ENCODE measurements around the gene REEP5.
"Not testable (repeated sequence)": the region's sequence is repeated elsewhere in the genome, so short reads cannot be mapped to it uniquely, and the experiment has no call there.

REEP5 gene

DNA sequence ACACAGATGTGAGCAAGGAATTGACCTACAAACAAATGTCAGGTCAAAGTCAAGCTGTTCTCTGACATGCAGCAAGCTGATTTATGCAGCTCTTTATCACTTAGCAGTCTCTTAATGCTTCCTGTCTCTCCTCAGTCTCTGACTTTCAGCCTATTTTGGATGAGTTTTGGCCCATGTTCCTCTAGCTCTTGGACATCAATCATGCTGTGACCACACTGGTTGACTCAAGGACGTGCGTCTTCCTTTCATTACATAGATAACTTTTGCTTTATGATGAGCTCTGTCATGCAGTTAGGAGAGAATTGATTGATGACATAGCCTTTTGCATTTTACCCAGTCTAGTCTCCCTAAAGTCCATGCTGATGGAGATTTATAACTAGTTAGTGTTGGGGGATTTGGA lies 9.4 kb upstream of the REEP5 start:
- peak; percentile 51 for DNase-seq

DNA sequence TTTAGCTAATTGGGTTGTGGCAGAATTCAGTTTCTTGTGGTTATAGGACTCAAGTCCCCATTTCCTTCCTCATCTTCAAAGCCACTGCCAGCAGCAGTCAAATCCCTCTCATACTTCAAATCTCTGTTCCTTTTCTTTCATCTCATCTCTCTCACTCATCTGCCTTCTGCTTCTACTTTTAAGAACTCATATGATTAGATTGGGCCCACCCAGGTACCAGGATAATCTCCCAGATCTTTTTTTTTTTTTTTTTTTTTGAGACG lies 8.0 kb upstream of the REEP5 start:
- DNase-seq, result no peak

DNA sequence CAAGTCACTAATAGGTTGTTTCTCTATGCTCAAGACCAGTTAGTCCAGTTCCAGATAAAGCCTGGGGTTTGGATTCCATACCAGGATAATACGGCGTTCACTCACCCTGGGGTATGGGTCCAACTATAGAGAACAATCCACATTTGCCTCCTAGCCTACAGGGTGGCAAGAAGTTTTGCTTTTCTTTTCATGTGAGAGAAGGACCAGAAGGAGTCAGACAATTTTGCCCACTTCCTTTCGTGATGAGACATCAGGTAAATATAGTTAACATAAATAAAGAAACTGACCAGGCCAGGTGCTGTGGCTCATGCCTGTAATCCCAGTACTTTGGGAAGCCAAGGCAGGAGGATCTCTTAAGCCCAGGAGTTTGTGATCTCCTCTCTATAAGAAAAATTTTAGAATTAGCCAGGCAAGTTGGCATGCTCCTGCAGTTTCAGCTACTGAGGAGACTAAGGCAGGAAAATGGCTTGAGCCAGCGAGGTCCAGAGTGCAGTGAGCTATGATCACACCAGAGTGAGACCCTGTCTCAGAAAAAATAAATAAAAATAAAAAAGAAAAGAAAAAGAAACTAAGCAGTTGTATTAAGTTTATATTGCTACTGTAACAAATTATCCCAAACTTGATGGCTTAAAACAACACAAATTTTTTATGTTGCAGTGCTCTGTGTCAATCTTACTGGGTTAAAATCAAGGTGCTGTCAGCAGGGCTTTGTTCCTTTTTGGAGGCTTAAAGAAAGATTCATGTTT lies 7.5 kb upstream of the REEP5 start:
- no peak for DNase-seq

DNA sequence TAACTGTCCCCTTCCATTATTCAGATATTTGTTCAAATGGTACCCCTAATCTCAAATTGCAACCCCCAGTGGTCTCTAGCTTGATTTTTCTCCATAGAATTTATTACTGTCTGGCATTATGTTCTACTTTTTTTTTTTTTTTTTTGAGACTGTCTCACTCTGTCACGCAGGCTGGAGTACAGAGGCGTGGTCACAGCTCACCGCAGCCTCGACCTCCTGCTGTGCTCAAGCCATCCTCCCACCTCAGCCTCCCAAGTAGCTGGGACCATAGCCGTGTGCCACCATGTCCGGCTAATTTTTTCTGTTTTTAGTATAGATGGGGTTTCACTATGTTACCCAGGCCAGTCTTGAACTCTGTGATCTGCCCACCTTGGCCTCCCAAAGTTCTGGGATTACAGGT lies 2.0 kb upstream of the REEP5 start:
- no peak for DNase-seq

DNA sequence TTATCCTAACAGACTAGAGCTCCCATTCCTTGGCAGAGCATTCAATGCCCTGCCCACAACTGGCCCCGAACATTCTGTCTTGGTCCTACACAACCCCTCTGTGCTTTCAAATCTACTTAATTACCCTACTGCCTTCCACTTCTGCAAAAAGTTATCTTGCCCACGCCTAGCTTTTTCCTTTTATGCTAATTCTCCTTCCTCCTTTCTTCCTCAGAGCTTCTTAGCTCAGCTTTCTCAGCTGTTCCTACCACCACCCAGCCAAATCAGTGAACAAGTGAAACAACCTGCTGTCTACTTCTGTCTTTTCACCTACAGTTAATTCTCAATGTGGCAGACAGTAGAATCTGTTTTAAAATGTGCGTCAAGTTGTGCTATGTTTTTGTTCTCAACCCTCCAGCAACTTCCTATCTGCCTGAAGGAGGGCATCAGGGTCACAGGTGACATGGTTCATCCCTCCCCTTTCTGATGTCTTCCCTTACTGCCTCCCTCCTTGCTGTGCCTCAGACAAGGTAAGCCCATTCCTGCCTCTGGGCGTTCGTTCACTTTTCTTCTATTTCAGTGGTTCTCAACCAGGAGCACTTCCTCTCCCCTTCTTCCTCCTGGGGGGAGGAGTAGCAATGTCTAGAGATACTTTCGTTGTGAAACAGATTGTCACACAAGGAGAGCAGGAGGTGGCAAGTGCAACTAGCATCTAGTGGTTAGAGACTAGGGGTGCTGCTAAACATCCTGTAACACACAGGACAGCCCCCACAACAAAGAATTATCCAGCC lies 1.3 kb upstream of the REEP5 start:
- no peak for DNase-seq

DNA sequence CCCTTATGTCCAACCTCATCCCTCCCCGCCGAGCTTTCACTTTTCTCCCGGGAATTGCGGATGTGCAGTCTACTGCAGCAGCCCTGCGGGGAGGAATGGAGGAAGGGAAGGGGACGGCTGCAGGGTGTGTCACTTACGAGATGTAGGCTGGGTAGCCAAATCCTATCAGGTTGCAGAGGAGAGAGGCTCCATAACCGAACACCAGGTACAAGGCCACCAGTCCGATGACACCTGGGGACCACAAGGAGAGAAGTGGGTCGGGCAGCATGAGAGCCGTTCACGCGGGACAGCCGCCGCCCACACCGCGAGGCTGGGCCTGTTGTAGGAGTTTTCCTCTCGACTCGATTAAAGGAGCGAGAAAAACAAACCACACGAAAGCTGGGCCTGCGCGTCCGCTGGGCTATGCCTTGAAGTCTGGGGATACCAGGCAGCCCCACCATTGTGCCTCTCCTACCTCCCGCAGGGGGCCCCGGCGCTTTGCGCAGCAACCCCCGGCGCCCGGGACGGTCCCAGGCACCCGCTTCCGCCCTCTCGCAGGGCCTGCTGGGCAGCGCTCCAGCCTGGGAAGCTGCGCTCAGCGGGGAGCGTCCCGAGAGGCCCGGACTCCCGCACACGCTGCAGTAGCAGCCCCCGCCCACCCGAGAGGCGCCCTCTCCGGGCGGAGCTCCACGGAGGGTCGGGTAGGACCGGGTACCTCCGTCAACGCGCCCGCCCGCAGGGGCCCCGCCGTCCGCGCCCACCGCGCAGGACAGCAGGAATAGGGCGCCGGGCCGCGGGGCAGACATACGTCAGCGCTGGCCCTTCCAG lies 798 bp downstream of the REEP5 start:
- peak; percentile 63 for DNase-seq

DNA sequence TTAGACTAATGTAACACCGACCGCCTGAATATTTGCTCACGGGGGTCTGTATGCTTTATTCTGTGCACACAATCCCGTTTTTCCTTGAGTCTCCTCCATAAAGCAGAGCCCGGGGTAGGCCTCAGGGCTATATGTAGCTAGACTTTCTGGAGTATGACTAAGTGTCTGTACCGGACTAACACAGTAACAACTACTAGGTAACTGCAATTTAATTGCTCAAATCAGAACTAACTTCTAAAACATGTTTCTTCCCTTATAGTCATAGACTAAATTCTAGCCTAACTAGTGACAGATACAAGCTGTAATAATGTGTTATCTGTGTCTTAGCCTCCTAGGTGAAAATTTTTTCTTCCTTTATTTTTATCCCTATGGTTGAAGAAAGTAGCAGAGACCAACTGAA lies 2.1 kb downstream of the REEP5 start:
- DNase-seq, result no peak

DNA sequence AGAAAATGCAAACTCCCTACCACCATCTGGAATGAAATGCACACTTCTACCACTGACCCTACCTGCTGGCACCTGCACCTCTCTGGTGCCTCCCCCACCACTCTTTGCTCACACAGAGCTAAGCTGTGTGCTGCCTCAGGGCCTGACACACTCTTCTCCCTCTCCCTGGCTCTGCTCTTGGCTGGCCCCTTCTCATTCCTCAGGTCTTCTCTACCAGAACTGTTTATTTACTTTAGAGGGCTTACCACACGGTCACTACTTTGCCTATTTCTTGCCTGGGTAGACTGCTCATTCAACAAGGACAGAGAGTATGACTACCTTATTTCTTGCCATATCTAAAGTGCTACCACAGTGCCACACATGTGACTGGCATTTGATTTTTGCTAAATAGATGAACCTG lies 3.3 kb downstream of the REEP5 start:
- no peak for DNase-seq

DNA sequence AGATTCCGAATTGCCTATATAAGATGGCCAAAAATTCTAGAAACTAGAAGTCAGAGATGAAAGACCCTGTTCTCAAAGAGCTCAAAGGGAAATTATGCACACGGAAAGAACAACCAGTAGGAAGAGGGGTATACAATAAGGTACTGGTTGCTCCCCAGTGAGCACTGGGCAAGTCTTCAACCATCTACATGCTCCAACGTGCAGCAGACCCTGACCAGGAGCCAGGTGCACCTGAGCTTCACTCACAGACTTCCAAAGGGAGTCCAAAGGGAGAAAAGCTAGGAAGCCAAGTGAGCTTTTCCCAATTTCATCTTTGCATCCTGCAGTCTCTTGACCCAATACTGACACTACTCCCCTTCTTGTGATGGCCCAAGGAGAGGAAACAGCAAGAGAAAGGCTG lies 3.9 kb downstream of the REEP5 start:
- DNase-seq, result no peak

DNA sequence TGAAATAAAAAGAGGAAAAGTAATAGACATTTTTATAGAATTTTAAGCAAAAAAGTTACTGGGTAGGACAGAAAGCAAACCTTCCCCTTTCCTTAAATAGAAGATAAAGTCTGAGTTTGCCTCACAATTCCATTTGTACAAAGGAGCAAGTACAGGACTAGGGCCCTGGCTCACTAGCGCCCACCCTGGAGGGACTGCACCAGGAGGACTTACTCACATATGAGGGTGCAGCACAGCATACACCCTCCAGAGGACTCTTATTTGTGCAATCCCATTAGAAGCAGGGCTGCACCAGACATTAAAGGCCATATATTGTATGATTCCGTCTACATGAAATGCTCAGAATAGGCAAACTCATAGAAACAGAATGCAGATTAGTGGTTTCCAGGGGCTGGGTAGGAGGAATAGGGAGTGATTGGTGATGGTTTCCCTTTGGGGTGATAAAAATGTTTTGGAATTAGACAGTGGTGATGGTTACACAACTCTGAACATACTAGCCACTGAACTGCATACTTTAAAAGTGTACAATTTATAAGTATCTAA lies 4.5 kb downstream of the REEP5 start:
- DNase-seq, result peak; percentile 26

DNA sequence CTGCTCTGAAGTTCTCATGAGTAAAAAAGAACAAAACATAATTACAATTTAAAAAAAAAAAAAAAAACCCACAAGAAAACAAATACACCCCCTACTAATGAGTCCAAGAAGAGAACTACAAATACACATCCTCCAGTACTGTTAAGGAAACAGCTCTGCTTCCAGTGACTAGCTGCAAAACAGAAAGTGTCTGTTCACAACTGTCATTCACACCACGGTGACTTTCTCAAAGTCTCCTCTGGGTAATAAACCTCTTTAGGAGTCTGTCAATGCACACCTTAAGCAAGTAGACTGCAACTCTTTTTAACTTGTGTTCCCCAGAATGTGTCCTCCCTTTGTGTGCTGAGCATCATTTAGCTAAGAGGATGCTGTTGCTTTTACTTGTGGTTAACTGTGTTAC lies 6.2 kb downstream of the REEP5 start:
- DNase-seq, result no peak

DNA sequence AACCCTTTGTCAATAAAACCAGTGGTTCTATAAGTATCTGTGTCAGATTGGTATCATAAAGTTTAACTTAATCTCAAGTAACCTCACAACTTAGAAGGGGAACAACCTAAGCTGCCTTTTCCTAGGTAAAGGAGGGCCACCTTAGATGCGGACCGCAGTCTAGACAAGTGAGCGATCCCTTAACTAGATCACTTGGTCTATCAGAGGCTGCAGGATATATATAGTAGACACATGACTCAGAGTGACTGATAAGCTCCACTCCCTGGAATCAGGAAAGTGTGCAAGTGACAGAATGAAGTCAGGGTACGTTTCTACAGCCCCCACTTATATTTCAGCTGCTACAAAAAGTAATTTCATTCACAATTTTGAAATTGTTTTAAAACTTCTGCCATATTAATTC lies 7.4 kb downstream of the REEP5 start:
- peak; percentile 35 for DNase-seq

DNA sequence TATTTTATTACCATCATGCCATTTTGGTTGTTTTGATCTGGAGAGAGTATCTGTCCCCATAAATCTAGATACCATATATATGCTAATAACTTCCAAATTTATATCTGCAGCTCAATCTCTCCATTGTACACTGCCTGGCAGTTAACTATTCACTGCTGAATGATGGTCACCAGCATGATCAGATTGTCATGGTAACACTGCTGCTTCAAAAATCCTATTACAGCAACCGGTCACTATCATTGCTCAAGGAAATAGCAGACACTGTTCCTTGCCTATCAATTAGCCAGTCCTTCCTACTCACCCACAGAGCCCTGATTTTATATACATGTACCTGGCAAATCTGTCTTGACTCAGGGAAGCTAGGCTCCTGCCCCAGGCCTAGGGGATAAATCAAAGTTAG lies 11.5 kb downstream of the REEP5 start:
- no peak for DNase-seq

DNA sequence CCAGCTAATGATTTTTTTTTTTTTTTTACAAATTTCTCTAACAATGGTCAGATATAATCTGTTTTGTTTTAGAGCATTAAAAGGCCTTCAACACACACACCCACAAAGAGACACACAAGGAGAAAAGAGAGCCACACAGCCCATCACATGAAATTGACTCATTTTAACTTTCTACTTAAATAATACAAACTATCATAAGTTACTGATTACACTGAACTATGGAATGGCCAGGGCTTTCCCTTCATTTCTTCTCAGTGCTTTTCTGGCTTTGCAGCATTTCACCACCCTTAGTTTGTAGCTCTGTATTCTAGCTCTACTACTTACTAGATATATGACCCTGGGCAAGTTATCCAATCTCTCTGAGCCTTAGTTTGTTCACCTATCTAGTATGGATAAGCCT lies 13.2 kb downstream of the REEP5 start:
- no peak for DNase-seq

DNA sequence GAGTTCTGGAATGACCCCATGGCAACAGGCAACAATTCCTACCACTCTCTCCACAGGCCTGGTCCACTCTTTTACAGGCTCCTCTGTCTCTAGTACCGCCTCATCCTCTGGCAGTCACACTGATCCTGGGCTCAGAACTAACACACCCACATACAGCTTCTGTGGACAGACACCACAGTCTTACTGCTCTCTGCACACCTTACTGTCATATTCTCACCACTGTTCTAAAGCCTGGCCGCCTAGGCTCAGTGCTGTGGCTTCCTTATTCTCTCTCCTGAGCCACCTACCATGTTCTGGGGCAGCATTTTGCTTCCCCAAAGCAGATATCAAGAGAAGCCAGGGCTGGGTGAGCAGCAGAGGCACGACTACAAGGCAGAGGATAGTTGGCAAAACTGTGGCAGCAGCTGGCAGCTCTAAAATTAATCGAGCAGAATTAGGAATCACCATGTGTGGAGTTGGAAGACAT lies 14.8 kb downstream of the REEP5 start:
- no peak for DNase-seq

DNA sequence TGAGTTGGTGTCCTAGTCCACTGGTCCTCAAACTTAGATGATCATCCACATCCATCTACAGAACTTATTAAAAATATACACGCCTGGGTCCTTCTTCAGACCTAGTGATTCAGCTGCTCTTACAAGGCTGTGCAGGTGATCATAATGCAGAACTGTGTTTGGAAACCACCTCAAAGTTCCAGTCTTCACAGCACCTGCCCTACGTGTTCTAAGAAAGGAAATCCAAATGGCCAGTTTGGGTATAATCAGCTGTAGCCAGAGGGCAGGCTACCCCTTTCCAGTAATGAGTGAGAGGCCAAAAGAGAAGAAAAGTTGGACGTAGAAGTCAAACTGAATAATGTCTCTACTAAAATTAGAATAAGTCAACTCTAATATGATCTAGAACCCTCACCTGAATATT lies 15.4 kb downstream of the REEP5 start:
- no peak for DNase-seq

DNA sequence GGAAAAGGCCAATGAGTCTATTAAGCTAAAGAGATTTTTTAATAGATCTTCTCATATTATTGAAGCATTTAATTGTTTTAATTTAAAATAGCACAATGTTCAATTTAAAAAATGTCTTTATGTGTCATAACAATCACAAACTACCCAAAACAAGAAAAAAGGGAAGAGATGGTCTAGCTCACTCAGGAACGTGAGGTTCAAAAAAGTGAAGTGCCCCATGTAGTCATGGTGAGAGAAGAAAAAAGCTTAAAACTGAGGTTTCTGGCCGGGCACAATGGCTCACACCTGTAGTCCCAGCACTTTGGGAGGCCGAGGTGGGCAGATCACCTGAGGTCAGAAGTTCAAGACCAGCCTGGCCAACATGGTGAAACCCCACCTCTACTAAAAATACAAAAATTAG lies 17.0 kb downstream of the REEP5 start:
- DNase-seq, result not testable (repeated sequence)

DNA sequence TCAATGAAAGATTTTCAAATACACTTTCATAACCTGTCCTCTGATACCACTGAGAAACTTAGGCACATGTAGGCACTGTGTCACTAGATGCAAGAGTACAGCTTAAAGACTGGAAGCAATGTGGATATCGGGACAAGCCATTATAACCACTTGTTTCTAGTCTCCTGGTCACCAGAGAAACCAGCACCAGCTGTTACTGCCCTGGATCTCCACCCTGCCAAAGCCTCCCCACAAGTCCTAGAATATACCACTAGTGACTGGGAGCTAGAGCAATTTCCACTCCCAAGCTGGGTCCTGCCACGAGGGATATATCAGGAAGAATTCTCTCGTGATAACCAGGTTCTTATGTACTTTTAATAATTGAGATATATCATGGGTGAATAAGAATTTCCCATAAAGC lies 19.5 kb downstream of the REEP5 start:
- DNase-seq, result no peak

DNA sequence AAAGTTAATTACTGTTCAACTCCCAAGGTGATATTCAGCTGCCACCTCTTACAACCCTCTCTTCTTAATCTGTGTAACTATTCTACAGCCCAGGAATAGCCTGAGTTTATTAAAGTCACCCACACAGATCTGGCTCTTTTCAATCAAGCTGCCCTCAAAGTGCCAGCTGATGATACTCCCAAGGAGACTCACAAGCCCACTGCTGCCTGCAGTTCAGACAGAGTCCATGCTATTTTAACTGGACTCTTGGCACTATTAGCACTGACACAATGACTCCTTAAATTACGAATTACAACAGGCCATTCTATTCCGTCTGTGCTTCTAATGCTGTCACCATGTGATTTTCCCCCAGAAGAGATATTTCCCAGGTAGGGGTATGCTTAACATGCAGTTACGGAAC lies 26.3 kb downstream of the REEP5 start:
- DNase-seq, result no peak

DNA sequence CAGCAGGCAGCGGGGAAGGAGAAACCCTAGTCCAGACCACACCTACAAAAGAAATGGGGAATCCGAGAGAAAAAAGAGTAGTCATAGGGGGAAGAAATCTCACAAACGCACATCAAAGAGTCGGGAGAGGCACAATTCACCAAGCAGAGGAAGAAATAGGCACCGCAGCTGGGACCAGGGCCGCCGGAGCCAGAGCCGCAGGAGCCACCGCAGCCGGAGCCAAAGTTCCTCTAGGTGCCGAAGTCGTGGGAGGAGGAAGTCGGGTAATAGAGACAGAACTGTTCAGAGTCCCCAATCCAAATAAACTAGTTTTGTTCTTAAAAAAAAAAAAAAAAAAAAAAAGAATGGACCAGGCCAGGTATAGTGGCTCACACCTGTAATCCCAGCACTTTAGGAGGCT lies 29.3 kb downstream of the REEP5 start:
- DNase-seq, result no peak

DNA sequence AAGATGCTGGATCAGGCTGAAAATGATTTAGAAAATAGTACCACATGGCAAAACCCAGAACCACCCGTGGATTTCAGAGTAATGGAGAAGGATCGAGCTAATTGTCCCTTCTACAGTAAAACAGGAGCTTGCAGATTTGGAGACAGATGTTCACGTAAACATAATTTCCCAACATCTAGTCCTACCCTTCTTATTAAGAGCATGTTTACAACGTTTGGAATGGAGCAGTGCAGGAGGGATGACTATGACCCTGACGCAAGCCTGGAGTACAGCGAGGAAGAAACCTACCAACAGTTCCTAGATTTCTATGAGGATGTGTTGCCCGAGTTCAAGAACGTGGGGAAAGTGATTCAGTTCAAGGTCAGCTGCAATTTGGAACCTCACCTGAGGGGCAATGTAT lies 30.0 kb downstream of the REEP5 start:
- not testable (repeated sequence) for DNase-seq

DNA sequence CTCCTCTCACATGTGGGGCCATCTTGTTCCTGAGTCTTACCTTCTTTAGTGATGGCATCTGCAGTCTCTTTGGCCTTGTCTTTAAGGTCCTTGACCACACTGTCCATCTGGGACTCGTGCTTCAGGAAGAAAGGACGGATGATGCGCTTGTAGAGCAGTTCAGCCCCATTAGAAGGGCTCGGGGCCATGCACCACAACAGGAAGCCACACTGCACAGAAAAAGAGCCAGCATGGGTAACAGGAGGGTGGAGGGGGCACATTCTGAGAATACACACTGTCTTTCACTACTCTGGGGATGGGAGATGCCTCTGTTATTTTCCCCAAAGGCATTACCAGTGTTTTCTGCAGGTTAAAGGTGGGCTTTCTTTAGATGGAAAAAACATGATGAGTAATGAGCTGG lies 35.1 kb downstream of the REEP5 start:
- DNase-seq, result no peak

DNA sequence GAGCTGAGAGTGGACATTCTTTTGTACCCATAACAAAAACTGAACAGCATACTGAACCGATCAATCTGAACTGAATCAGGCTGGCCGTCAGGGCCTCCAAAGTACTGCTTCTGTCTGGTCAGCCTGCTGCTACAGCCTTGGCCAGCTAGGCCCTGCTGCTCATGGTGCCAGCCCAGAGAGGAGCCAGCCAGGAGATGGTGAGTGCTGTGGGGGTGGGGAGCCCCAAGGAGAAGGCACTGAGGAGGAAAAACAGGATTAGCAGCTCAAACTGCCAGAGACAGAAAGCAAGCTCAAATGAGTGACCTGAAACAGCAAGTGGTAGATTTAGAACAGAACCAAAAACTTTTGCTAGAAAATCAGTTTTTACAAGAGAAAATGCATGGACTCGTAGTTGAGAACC lies 37.0 kb downstream of the REEP5 start:
- no peak for DNase-seq

DNA sequence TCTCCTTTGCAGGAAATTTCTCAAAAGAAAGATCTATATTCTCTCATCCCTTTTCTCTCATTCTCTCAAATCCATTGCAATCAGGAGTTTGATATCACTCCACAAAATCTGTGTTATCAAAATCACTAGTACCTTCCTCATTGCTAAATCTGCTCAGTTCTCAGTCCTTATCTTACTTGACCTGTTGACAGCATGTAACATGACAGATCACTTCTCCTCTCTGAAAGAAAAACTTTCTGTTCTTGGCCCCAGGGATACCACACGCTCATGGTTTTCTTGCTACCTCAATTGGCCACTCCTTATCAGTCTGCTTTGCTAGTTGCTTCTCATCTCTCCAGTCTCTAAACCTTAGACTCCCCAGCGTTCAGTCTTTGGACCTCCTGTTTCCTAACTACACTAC lies 38.8 kb downstream of the REEP5 start:
- DNase-seq, result no peak
